ENCODE results near the gene TRIM63.

TRIM63 gene

GRCh38 chr1:26015358-26015757 is 52.1 kb downstream of the TRIM63 start:
- DNase-seq = no peak

GRCh38 chr1:26014179-26014578 is 53.3 kb downstream of the TRIM63 start:
- DNase-seq = no peak

- DNase-seq = no peak
These were observed 54.6 kb downstream of the TRIM63 start for GRCh38 chr1:26012864-26013263.

- no peak for DNase-seq
These were observed 56.6 kb downstream of the TRIM63 start for GRCh38 chr1:26010825-26011224.

GRCh38 chr1:26009796-26010447 is 57.5 kb downstream of the TRIM63 start:
- peak; percentile 26 for DNase-seq

GRCh38 chr1:26006710-26007109 is 60.7 kb downstream of the TRIM63 start:
- DNase-seq = peak; percentile 26

- DNase-seq = no peak
These were observed 61.9 kb downstream of the TRIM63 start for GRCh38 chr1:26005434-26006105.

GRCh38 chr1:26003756-26004155 is 63.7 kb downstream of the TRIM63 start:
- no peak for DNase-seq

GRCh38 chr1:26003262-26003661 is 64.2 kb downstream of the TRIM63 start:
- DNase-seq = no peak
